GM19351 (cell line): Measurements from ENCODE around the gene B3GNT2.
A peak's percentile ranks its signal among the peaks of the same experiment; 100 is the strongest.
"Not testable (repeated sequence)": the region's sequence is repeated elsewhere in the genome, so short reads cannot be mapped to it uniquely, and the experiment has no call there.

Experiments
- ATAC-seq: cut with Tn5 transposase; IDR thresholded peaks from one replicate; pipeline ENCODE4 v1.9.1; 2021; ENCODE audit warnings: mild to moderate bottlenecking, moderate library complexity; ENCODE audit not compliant: unreplicated experiment

Gene B3GNT2

DNA sequence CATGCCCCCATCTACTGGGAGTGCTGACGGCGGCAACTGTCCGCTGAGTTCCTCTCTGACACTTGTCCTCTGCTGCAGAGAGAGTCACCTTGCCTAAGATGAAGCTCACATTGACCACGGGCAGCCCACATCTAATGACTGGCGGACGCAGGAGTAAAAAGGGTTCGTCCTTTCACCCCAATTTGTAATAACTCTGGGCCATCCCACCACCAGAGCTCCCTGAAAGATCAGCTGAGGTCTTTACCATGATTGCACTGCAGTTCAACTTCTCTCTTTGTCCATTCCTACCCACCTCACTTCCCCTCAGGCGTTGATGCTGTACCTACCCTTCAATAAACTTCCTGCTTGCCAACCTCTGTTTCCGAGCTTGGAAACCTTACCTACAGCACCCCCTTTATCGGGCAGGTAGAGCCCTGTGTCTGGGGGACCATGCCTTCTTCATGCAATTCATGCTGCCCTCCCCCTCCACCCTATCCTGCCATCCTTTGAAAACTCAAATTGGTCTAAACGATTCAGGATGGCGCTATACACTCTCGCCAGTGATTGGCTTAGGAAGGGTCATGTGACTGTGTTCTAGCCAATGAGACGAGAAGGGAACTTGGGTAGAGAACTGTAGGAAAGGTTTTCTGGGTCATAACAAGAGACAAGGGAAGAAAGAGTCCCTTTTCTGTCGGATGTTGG lies 10.3 kb upstream of the B3GNT2 start:
- no peak for ATAC-seq

DNA sequence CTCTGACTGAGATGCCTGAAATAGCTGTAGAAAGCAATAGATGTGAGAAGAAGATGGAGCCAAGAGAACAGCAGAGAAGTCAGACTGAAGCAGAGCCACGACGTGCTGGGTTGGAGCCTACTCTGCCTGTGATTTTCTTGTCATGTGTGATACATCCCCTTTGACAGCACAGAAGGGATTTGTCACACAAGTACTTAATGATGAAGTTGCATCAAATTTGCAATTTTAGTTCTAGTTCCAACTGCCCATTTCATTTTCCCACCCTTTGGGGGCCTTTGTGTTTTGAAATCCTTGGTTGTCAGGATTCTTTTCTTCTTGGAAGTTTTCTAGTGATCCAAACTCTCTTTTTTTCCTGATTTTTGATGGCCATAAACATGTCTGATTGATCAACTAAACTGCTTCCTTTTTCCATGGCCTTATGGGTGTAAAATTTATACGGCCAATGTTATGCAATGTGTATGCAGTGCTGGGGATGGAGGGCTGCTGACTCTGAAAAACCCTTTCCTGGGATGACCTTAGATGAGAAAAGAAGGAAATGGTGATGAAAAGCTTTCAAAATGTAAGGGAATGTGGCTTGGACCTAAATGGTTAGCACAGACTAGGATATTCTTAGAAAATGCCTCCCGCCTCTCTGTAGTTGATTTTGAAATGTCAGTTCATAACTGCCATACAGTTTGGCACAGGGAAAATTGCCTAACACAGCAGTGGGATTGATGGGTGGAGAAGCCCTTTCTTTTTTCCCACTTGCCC lies 9.6 kb upstream of the B3GNT2 start:
- ATAC-seq = no peak

DNA sequence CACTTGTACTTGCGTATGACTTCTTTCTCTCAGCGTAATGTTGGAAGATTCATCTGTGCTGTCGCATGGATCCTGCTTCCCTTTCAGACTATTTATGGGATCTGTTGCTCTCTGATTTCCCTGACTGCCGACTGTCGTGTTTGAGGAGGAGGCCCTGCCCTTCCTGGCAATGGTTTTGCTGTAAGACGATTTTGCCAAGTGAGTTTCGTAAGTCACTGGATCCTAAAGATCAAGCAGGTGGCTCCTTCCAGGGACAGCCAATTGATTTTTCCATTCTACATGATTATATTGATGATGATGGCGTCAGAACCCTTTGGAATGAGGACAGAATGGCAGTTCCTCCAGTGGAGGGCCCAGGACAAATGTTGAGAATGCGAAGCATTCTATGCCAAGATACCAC lies 8.7 kb upstream of the B3GNT2 start:
- no peak for ATAC-seq

DNA sequence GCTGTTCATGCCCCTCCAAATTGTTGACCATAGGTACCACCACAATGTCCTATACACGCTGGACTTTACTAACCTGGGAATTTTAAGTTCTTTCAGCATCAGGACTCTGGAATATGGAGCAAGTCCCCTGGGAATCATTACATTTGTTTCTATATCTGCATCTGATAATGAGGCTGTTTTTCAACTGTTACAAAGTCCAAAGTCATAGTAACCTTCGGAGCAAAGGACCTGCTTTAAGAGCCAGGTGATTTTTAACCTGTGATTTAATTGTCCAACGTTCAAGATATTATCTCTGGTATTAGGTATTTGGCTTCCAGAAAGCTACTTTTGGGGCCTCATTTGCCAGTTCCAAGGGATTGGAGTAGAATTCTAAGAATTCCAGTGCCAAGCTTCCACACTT lies 7.5 kb upstream of the B3GNT2 start:
- ATAC-seq = no peak

DNA sequence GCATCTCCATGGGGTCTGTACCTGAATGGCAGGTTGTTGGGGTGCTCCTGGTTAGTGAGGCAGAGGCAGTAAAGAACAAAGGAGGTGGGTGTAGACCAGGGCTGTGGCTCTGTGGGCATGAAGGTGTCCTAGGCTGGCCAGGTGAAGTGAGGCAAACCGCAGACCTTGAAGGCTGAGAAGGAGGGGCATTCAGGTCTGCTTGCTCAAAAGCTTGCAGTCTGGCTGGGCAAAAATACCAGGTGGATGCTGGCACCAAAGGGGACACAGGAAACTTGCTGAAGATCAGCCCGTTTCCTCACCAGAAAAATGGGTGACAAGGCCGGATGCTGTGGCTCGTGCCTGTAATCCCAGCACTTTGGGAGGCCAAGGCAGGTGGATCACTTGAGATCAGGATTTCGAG lies 6.7 kb upstream of the B3GNT2 start:
- ATAC-seq = no peak

DNA sequence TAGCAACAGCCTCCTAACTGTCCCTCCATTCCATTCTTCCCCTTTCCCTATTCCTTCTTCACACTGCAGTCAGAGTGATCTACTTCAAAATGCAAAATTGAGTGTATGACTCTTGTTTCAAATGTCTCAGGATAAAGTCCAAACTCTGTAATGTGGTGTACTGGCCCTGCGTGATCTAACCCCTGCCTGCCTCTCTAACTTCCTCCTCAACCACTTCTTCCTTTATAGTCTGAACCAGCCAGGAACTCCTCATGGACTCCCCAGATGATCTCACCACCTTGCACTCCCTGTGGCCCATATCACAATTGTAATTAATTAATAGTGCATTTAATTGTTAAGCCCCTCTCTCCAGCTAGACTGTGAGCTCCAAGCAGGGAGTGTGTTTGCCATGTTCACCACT lies 3.1 kb upstream of the B3GNT2 start:
- no peak for ATAC-seq

DNA sequence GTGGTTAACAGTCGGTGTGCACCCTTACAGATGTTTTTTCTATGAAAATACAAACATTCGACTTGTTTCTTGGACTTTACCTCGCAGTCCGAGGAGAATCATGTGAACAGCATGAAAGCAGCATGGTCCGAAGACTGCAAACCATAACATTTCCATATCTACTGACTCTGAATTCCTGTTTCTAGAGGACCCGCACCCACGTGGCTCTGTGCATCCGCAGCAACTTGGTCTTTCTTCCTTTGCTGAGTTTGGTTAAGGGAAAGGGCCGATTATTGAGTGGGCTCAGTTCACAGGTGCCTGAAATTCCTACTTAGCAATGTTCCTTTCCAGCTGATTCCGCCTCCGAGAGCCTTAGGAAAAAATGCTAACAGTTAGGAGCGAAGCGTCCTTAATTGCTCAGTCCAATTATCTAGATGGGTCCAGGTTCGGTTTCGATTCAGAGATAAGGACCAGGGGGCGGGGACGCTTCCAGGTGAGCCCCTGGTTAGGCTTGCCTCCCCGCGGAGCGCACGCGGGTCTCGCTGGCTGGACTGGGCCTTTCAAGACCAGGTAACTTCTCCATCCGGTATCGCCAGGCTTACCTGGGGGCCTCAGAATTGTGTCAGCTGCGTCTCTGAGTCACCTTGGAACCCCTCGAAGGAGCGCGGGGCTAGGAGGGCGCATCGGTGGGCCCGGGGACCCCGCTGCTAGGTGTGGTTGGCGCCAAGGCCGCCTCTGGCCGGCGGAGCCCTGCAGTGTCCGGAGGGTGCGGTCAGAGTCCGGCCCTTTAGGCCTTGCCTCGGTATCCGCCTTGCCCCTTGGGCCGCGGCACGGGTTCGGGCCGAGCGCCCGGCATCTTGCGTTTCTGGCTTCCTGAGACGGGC lies 1.1 kb upstream of the B3GNT2 start:
- no peak for ATAC-seq

DNA sequence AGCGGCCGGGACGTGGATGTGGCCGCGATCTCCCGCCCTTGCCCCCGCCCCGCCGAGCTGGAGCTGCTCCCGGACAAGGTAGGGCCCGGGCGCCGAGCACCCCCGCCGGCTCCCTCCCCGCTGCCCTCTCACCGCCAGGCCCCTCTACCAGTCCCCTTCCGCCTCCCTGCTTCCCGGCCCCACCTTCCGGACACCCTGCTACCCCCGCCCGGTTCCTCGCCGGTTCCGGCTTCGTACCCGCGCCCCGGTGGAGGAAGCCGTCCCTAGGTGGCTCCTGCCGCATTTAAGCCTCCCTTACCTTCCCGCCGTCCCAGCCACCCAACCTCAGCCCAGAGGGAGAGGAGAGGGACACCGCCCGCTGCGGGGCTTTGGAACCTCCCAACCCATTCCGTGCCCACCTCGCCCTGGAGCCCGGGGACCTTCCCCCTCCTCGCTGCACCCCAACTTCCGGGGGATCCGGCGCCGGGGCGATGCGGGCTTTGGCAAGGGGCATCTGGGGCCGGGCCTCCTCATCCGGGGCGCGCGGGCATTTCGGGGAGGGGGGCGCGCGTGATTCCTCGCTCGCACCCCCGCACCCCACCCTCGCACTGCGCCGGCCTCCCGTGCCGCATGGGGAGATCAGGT lies 475 bp downstream of the B3GNT2 start:
- ATAC-seq = peak; percentile 9

DNA sequence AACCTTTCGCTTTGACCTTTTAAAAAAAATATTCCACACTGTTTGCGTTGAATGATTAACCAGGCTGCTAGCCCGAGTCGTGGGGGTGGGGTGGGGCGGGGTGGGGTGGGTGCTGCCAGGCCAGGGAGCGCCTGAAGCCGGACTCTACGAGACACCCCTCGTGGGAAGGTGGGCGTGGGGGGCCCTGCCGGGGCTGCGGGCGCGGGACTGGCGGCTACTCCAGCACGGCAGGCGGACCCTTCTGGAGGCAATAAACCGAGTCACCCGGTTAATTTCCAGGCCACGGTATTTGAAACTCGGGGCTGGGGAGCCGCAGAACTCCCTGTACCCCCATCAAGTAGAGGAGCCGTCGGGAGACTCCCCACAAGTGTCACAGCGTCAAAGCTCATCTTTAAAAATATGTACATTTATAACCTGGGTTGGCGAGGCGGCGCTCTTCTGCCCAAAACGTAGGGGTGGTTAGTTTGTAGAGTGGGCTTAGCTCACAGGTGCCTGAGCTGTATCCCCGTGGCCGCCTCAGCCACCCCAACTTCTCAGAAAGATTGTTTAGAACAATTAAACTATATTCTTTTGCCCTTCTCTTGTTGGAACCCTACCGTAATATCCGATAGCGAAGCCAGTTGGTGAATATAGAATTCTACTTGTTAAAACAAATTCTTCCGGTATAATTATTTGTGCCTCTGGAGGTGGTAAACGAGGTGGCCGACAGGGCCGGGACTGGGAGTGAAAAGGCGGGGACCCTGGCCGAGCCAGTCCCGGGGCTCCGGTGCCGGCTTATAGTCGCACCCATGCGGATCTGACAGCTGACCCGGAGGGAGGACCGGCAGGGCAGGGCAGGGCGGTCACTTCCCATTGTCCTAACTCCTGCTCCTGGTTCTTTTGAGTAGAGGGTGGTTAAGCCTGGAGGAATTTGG lies 1.4 kb downstream of the B3GNT2 start:
- no peak for ATAC-seq

DNA sequence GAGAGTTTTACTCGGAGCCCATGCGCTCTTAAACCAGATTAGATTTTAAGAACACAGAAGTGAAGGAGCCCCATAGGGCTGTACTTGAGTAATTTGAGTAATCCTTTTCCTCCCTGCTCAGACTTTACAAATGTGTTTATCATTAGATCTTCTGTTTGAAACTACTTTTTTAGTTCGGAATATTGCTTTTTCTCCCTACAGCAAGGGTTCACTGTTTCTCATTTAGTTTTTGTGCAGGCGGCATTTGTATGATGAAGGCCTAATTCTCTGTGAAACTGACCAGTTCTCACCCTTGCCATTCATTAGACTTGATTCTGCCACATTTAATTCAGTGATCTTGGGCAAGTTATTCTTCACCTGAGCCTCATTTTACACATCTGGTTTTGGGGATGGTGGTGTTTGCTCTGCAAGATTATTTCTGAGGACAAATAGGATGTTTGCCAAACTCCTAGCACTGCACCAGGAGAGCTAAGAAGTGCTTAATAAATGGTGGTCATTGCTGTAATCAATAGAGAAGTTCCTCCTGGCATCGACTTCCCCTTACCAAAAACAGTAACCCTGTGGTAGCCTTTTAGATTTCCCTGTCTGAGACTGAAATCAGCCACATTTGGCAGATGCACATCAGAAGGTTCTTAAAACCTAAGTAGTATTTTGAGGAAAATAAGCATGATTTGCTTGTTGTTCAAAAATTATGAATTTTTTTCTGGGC lies 2.2 kb downstream of the B3GNT2 start:
- no peak for ATAC-seq

DNA sequence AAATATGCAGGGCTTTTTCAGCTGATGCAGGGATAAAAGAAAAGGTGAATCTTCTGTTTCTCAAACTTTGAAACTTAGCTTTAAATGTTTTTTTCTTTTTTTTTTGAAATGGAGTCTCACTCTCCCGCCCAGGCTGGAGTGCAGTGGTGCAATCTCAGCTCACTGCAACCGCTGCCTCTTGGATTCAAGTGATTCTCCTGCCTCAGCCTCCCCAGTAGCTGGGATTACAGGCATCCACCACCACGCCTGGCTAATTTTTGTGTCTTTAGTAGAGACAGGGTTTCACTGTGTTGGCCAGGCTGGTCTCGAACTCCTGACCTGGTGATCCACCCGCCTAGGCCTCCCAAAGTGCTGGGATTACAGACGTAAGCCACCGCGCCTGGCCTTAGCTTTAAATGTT lies 2.9 kb downstream of the B3GNT2 start:
- ATAC-seq = not testable (repeated sequence)

DNA sequence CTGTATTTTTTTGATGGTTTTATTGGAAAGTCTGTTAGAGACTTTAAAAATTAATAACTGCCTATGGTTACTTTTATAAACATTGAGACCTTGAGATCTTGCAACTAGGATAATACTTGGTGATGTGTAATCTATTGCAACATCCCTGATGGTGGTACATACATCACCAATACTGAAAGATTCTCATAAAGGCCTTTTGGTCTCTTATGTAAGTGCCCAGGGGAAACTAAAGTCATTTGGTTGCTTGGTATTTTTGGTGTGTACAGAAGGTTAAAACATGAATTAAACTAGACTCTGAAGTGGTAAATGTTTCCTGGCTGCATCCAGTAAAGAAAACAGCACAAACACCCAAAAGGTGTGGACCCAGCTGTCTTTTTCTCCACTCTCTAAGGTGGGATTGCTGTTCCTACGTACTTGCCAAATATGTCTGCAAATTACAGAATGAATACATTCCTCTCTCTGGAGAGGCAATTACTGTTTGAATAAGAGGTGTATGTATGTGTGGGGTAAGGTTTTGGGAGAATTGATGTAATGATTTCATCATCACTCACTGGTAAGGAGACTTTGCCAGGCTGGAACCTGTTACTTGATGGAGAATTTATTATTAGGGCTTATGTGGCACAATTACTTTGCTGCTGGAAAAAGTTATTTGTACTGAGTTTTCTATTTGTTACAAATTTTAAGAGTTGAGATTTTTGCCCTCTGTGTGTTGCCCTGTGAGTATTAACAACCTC lies 3.6 kb downstream of the B3GNT2 start:
- no peak for ATAC-seq

DNA sequence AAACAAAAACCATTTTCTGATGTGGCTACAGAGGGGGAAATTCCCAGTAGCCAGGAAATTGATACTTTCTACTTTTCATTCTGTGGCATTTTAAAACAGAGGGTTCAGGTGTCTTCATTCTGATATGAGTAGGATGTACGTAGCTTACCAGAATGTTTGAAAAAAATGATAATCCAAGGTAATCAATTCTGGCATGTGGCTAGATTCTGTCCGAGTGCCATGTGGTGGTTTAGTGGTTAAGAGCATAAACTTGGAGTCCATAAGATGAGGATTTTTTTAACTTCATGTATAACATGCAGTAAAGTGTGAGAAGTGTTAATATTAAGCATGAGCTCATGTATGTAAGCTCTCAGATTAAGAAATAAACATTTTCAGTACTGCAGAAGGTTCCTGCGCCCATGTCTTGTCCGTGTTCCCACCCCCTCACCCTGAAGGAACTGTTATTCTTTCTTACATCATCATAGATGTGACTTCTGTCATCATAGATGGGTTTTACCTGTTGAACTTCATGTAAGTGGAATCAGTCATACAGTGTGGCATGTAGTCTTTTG lies 4.5 kb downstream of the B3GNT2 start:
- ATAC-seq = no peak

DNA sequence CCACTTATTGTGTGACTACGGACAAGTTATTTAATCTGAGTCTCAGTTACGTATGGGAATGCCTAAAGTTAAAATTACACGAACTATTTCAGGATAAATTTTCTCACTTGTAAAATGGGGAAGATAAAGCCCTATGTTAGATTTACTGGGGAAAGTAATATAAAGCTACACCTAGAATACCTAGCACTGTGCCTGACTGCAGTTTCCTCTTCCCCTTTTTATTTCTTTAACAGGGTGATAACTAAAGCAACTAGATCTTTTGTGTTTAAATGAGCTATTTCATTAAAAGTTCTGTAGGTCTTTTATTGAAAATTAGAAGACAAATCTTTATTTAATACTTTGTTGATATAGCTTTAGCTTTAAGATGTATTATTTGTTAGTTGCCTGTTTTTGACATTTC lies 5.0 kb downstream of the B3GNT2 start:
- no peak for ATAC-seq

DNA sequence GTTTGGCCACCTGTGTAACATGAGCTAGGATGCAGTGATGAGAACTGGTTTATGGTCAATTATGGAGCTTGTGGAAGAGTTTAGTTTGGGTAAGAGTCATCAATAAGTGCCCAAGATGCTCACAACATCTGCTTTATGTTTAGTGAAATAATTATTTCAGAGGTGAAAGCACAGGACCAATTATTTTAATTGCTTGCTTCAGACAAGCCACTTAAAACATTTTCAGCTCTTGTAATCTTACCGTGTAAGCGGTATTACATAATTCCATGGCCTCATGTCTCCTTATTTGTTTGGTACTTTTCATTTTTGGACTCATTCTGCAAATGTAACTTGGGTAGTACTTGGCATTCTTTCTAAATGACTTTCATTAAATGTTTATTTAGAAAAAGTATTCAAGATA lies 5.4 kb downstream of the B3GNT2 start:
- ATAC-seq = no peak

DNA sequence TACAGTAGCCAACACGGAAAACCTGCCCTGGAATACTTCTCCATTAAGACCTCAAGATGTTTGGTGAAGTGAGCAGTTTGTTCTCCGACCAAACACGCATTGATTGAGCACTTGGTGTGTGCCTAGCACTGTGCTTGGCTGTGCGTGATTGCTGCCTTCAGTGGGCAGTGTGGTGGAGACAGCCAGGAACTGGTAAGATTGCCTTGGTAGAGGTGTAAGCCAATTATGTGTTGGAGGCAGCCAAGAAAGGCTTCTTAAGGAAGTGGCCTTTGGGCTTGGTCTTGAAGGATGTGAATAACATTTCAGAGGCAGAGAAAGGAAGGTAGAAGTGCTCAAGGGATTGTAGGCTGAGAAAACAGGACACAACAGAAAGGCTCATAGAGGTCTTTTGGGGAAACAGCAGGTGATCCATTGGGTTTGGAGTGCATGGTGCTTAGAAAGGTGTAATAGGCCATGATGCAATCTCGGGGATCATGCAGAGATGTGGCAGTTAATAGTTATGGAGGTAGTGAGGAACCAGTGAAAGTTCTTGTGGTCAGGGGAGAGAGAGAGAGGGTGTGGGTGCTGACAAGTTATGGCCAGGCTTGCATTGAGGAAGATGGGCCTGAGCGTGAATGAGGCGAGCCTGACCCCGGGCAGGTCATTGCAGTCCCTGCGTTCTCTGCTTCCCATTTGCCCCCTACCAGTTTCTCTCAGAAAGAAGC lies 6.3 kb downstream of the B3GNT2 start:
- ATAC-seq = peak; percentile 53

DNA sequence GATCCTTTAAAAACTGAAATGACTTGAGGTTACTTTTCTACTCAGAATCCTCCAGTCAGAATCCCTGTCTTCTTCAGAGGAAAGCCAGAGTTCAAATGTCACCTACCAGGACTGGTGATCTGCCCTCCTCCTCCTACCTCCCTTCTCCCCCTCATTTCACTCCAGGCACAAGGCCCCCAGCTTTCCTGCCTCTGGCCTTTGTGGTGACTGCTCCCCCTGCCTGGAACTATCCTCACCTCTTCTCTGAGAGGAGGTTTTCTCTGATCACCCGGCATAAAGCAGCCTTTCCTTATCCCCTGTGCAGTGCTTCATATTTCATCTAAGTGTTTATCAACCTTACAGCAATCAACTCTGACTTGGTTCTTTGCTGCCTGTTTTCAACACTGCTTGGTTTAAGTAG lies 6.8 kb downstream of the B3GNT2 start:
- no peak for ATAC-seq

DNA sequence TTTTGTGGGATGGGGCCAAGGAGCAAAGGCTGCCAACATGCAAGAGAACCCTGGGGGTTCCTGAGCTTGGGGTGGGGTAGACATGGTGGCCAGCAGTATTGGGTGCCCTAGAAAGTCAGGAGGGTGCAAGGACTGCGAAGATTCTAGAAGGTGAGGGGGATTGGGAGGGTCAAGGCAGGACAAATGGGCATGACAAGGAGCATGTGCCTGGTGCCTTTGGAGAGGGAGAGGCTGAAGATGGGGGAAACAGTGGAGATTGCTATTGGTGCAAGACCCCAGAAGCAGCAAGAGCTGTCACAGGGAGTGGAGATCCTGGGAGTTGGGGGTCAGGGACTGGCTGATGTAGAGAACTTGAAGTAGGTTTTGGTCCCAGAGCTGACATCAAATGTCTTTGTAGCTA lies 7.5 kb downstream of the B3GNT2 start:
- no peak for ATAC-seq
